MM.1S (cell line): ENCODE measurements around the gene ATR.

Experiments
- DNase-seq: peaks from one replicate; pipeline ENCODE4 v3.0.0-alpha.2; 2015
- H2AFZ ChIP-seq: fragments of 300-600 bp; sonication (generic); 2 replicates; pipeline ENCODE4 v1.6.0; 2016; ENCODE audit warnings: antibody characterized with exemption, low read length
- H3F3A ChIP-seq: fragments of 300-600 bp; sonication (generic); 2 replicates; pipeline ENCODE4 v1.6.1; 2016; ENCODE audit warnings: mild to moderate bottlenecking, antibody characterized with exemption, low read length, moderate library complexity, mixed read lengths; ENCODE audit not compliant: insufficient read depth
- H3K27ac ChIP-seq: fragments of 300-600 bp; sonication (generic); 2 replicates; pipeline ENCODE4 v1.5.1; 2016; ENCODE audit warnings: mild to moderate bottlenecking, low read length
- H3K27me3 ChIP-seq: fragments of 300-600 bp; sonication (generic); replicated peaks from 2 replicates; pipeline ENCODE4 v1.6.0; 2016; ENCODE audit warnings: low read length; ENCODE audit not compliant: insufficient read depth
- H3K36me3 ChIP-seq: fragments of 300-600 bp; sonication (generic); replicated peaks from 2 replicates; pipeline ENCODE4 v1.6.1; 2016; ENCODE audit warnings: mild to moderate bottlenecking, low read length, mixed read lengths; ENCODE audit not compliant: insufficient read depth
- H3K4me1 ChIP-seq: fragments of 300-600 bp; sonication (generic); 2 replicates; pipeline ENCODE4 v1.6.1; 2016; ENCODE audit warnings: low read length, mixed read lengths
- H3K4me2 ChIP-seq: fragments of 300-600 bp; sonication (generic); 2 replicates; pipeline ENCODE4 v1.6.0; 2016; ENCODE audit warnings: low read depth, low read length
- H3K4me3 ChIP-seq: fragments of 300-600 bp; sonication (generic); 2 replicates; pipeline ENCODE4 v1.5.1; 2016; ENCODE audit warnings: low read length, mixed read lengths
- H3K79me2 ChIP-seq: fragments of 300-600 bp; sonication (generic); 2 replicates; pipeline ENCODE4 v1.6.1; 2016; ENCODE audit warnings: mixed run types, low read length, mixed read lengths
- H3K9ac ChIP-seq: fragments of 300-600 bp; sonication (generic); 2 replicates; pipeline ENCODE4 v1.6.1; 2016; ENCODE audit warnings: low read length, mixed read lengths
- H3K9me2 ChIP-seq: fragments of 300-600 bp; sonication (generic); replicated peaks from 2 replicates; pipeline ENCODE4 v1.6.1; 2016; ENCODE audit warnings: mild to moderate bottlenecking, low read length, mixed read lengths; ENCODE audit not compliant: insufficient read depth
- H3K9me3 ChIP-seq: fragments of 300-600 bp; sonication (generic); replicated peaks from 2 replicates; pipeline ENCODE4 v1.6.1; 2016; ENCODE audit warnings: mild to moderate bottlenecking, low read length, mixed read lengths; ENCODE audit not compliant: insufficient read depth
- H4K20me1 ChIP-seq: fragments of 300-600 bp; sonication (generic); 2 replicates; pipeline ENCODE4 v1.6.1; 2016; ENCODE audit warnings: mild to moderate bottlenecking, low read length, moderate library complexity, mixed read lengths; ENCODE audit not compliant: insufficient read depth
- CTCF ChIP-seq: fragments of 300-600 bp; sonication (generic); IDR thresholded peaks from 2 replicates; pipeline ENCODE4 v1.5.1; 2016; ENCODE audit warnings: antibody characterized with exemption, low read length, mixed read lengths
- EZH2 ChIP-seq: fragments of 300-600 bp; sonication (generic); optimal IDR thresholded peaks from 2 replicates; pipeline ENCODE3; 2017; ENCODE audit warnings: low read depth, mild to moderate bottlenecking, antibody characterized with exemption, low read length, mixed read lengths
- EZH2phosphoT487 ChIP-seq: fragments of 300-600 bp; sonication (generic); IDR thresholded peaks from 2 replicates; pipeline ENCODE4 v1.6.1; 2018; ENCODE audit warnings: antibody characterized with exemption, low read length

The ATR gene

GRCh38 chr3:142618917-142619461, 40.5 kb upstream of the ATR start:
- H3F3A ChIP-seq = no peaks in the 10 kb centered on the region
- DNase-seq = no peak

GRCh38 chr3:142615171-142615570, 36.6 kb upstream of the ATR start:
- no peak for DNase-seq
- H3K9me3 ChIP-seq = no peaks in the 10 kb centered on the region
- H3K79me2 ChIP-seq = no peaks in the 10 kb centered on the region
- H3K9ac ChIP-seq = no peak overlapping the region
- H3K4me2 ChIP-seq = no peak overlapping the region
- no peaks in the 10 kb centered on the region for H3K36me3 ChIP-seq
- H3K27ac ChIP-seq = no peak overlapping the region
- no peaks in the 10 kb centered on the region for H3K27me3 ChIP-seq
- no peaks in the 10 kb centered on the region for H3K9me2 ChIP-seq
- H2AFZ ChIP-seq = no peak overlapping the region
- H3F3A ChIP-seq = no peaks in the 10 kb centered on the region
- TF ChIP-seq EZH2 (no peak), EZH2phosphoT487 (no peak), CTCF (no peak)
- no peak overlapping the region for H3K4me3 ChIP-seq
- H4K20me1 ChIP-seq = no peaks in the 10 kb centered on the region
- H3K4me1 ChIP-seq = no peaks in the 10 kb centered on the region

More at GRCh38 chr3:142618917-142619461, 40.5 kb upstream of the ATR start:
- Histone ChIP-seq H3K9me2 (no peaks in the 10 kb centered on the region), H2AFZ (no peak overlapping the region), H3K27me3 (no peaks in the 10 kb centered on the region), H3K4me3 (no peak overlapping the region), H3K79me2 (no peaks in the 10 kb centered on the region), H3K4me1 (no peaks in the 10 kb centered on the region), H3K36me3 (no peaks in the 10 kb centered on the region), H4K20me1 (no peaks in the 10 kb centered on the region), H3K27ac (no peak overlapping the region), H3K4me2 (no peak overlapping the region), H3K9me3 (no peaks in the 10 kb centered on the region), H3K9ac (no peak overlapping the region)
- TF ChIP-seq CTCF (no peak), EZH2 (no peak), EZH2phosphoT487 (no peak)

- Histone ChIP-seq H3K4me3 (no peak overlapping the region), H2AFZ (no peak overlapping the region), H3K79me2 (no peaks in the 10 kb centered on the region), H3K36me3 (no peaks in the 10 kb centered on the region), H4K20me1 (no peaks in the 10 kb centered on the region), H3F3A (no peaks in the 10 kb centered on the region), H3K4me2 (no peak overlapping the region), H3K9me3 (no peaks in the 10 kb centered on the region), H3K9ac (no peak overlapping the region), H3K4me1 (no peaks in the 10 kb centered on the region), H3K9me2 (no peaks in the 10 kb centered on the region), H3K27ac (no peak overlapping the region), H3K27me3 (no peaks in the 10 kb centered on the region)
- DNase-seq = no peak
- TF ChIP-seq EZH2 (no peak), CTCF (no peak), EZH2phosphoT487 (no peak)
Measured at GRCh38 chr3:142614059-142614626, 35.6 kb upstream of the ATR start.
